Cardiac fibroblast (primary cell): ENCODE results near the gene DCBLD2.
A peak's percentile ranks its signal among the peaks of the same experiment; 100 is the strongest.

Experiments used
- DNase-seq, 2 donors: peaks; one replicate each; pipeline versions ENCODE4 v3.0.0 to v3.0.0-alpha.2; 2010; ENCODE audit warnings: low read depth in 2 of 2
- H3K4me3 ChIP-seq, 2 donors: replicated peaks in 1 of 2; 1 replicate in 1 of 2; 2 replicates in 1 of 2; pipeline ENCODE4 v1.5.1; 2011; ENCODE audit warnings: low read depth in 2 of 2, low read length in 2 of 2, mild to moderate bottlenecking in 2 of 2, moderate library complexity in 1 of 2
- TF ChIP-seq, protein P1 (sequence below): IDR thresholded peaks from one replicate; pipeline ENCODE4 v1.5.1; 2011; ENCODE audit warnings: low read depth, mild to moderate bottlenecking, low read length, inconsistent platforms

Gene DCBLD2

DNA sequence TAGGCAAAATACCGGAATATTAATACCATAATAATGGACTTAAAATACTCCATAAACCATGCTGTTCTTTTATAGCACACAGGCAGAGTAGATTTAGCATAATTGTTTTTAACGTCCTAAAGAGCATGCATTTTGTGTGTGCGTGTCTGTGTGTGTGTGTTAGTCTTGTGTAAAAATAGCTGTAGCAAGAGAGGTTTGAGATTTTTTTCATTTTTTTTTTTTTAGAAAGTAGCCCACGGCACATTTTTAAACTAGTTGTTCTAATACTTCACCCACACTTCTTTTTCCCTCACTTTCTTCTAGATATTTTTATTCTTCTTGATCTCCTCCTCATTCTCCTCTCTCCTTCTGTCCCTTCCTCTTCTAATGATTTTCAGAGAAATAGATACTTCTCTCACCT is 145.9 kb downstream of the DCBLD2 start:
- DNase-seq = no peak
- no peak overlapping the region for H3K4me3 ChIP-seq
- TF ChIP-seq, protein P1, sequence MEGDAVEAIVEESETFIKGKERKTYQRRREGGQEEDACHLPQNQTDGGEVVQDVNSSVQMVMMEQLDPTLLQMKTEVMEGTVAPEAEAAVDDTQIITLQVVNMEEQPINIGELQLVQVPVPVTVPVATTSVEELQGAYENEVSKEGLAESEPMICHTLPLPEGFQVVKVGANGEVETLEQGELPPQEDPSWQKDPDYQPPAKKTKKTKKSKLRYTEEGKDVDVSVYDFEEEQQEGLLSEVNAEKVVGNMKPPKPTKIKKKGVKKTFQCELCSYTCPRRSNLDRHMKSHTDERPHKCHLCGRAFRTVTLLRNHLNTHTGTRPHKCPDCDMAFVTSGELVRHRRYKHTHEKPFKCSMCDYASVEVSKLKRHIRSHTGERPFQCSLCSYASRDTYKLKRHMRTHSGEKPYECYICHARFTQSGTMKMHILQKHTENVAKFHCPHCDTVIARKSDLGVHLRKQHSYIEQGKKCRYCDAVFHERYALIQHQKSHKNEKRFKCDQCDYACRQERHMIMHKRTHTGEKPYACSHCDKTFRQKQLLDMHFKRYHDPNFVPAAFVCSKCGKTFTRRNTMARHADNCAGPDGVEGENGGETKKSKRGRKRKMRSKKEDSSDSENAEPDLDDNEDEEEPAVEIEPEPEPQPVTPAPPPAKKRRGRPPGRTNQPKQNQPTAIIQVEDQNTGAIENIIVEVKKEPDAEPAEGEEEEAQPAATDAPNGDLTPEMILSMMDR = no peak

DNA sequence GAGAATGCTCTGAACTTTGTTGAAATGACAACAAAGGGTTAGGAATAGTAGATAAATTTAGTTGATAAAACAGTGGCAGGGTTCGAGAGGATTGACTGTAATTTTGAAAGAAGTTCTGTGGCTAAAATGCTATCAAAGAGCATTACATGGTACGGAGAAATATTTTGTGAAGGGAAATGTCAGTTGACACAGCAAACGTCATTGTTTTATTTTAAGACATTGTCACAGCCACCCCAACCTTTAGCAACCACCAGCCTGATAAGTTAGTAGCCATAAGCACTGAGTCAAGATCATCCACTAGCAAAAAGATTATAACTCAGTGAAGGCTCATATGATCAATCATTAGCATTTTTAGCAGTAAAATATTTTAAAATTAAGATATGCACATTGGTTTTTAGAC is 147.0 kb downstream of the DCBLD2 start:
- no peak overlapping the region for H3K4me3 ChIP-seq
- no peak for DNase-seq
- TF ChIP-seq, protein P1 = no peak

DNA sequence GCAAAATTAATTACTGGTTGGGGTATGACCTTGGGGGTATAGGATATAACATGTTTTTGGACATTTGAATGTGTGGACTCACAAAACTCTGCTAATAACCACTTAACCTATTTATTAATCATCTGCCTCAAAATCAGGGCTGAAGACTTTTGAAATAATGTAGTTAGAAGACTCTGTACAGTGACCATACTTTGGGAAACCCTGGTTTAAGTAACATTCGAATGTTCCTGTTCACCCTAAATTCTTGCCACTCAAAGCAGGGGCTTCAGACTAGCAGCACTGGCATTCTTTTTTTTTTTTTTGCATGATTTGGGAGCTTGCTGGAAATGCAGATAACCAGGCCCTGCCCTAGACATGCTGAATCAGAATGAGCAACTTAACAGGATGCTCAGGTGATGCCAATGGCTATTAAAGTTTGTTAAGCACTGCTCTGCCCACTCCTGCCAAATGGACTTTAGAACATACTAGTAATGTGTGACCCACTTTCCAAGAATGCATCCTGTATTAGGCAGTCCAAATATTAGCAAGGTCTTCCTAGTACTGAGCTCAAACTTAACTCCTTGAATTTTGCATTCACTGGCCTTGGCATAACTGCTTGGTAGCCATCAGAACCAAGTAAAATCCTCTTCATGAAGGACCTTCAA is 151.1 kb downstream of the DCBLD2 start:
- TF ChIP-seq, protein P1 = no peak
- DNase-seq = peak in 1 of 2 donors; percentile 42
- H3K4me3 ChIP-seq = no peak overlapping the region

DNA sequence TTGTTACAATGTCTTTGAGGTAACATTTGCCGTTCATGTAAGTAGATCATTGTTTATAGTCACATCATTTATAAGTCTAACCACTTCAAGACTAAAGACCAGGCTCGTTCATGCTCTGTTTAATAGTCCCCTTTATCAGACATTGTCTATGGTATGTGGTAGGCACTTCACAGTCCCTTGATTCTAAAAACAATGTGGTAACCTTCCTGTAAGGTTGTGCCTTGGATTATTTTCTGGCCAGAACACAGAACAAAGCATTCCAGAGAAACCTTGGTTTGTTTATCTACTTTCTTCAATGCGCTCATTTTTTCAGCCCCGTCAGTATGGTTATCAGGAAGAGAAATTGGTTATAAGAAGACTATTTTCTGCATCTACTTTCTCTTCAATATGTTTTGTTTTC is 154.6 kb downstream of the DCBLD2 start:
- H3K4me3 ChIP-seq = no peak overlapping the region
- peak in 1 of 2 donors; percentile 27 for DNase-seq
- TF ChIP-seq, protein P1 = no peak

DNA sequence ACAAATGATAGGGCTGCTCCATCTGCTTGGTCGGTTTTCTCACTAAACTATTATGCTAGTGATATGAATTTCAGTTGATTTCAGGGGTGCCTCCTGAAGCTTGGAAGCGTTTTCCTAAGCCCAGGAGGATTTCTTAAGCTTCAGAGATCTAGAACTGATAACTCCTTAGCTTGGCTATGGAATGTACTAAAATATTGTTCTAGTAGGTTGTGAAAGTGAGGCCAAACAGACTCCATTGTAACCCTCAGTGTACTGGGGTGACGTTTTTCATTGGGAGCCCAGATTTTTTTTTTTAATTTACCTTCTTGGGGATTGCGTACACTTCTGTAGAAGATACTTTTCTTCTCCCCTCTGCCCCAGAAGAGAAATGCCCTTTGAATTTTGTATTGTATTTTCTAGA is 155.4 kb downstream of the DCBLD2 start:
- TF ChIP-seq, protein P1 = no peak
- no peak for DNase-seq
- no peak overlapping the region for H3K4me3 ChIP-seq
